Trophoblast cell (in vitro differentiated cells and primary cell): ENCODE results near the gene CDO1.
"Not testable (repeated sequence)": the region's sequence is repeated elsewhere in the genome, so short reads cannot be mapped to it uniquely, and the experiment has no call there.

Experiments
- DNase-seq, 2 donors: peaks; one replicate each; pipeline ENCODE4 v3.0.0-alpha.2; 2016
- H2AFZ ChIP-seq: 2 replicates; pipeline ENCODE4 v1.6.1; 2013; ENCODE audit warnings: low read length, moderate library complexity, mild to moderate bottlenecking; ENCODE audit not compliant: insufficient read depth, poor library complexity
- H2AK5ac ChIP-seq: 2 replicates; pipeline ENCODE4 v1.6.1; 2013; ENCODE audit warnings: mild to moderate bottlenecking, low read length
- H2BK120ac ChIP-seq: 2 replicates; pipeline ENCODE4 v1.6.1; 2013; ENCODE audit warnings: low read length, mild to moderate bottlenecking, moderate library complexity; ENCODE audit not compliant: insufficient read depth, poor library complexity
- H2BK12ac ChIP-seq: 2 replicates; pipeline ENCODE4 v1.6.1; 2013; ENCODE audit warnings: mild to moderate bottlenecking, low read length, moderate library complexity
- H2BK5ac ChIP-seq: 2 replicates; pipeline ENCODE4 v1.6.1; 2013; ENCODE audit warnings: low read length, low read depth, moderate library complexity, mild to moderate bottlenecking; ENCODE audit not compliant: poor library complexity
- H3K14ac ChIP-seq: 2 replicates; pipeline ENCODE4 v1.6.1; 2013; ENCODE audit warnings: mild to moderate bottlenecking, low read length
- H3K18ac ChIP-seq: 2 replicates; pipeline ENCODE4 v1.6.1; 2013; ENCODE audit warnings: mild to moderate bottlenecking, low read length
- H3K23ac ChIP-seq: 2 replicates; pipeline ENCODE4 v1.6.1; 2013; ENCODE audit warnings: low read length
- H3K27ac ChIP-seq: 2 replicates; pipeline ENCODE4 v1.5.1; 2013; ENCODE audit warnings: low read depth, mild to moderate bottlenecking, inconsistent platforms, low read length, moderate library complexity
- H3K27me3 ChIP-seq: 2 replicates; pipeline ENCODE4 v1.6.1; 2013; ENCODE audit warnings: inconsistent platforms, mild to moderate bottlenecking, low read length, moderate library complexity; ENCODE audit not compliant: insufficient read depth
- H3K36me3 ChIP-seq, 2 experiments: 1 replicate in 1 of 2; 2 replicates in 1 of 2; pipeline ENCODE4 v1.6.1; 2013; ENCODE audit warnings: low read length in 2 of 2, mild to moderate bottlenecking in 2 of 2, moderate library complexity in 1 of 2; ENCODE audit not compliant: insufficient read depth in 2 of 2, control insufficient read depth in 1 of 2
- H3K4ac ChIP-seq: 2 replicates; pipeline ENCODE4 v1.6.1; 2013; ENCODE audit warnings: low read depth, mild to moderate bottlenecking, low read length, moderate library complexity
- H3K4me1 ChIP-seq, 2 experiments: 1 replicate in 1 of 2; 2 replicates in 1 of 2; pipeline ENCODE4 v1.6.1; 2013; ENCODE audit warnings: low read length in 2 of 2, mild to moderate bottlenecking in 2 of 2, moderate library complexity in 1 of 2; ENCODE audit not compliant: insufficient read depth in 2 of 2, control insufficient read depth in 1 of 2
- H3K4me2 ChIP-seq: 2 replicates; pipeline ENCODE4 v1.6.1; 2013; ENCODE audit warnings: inconsistent platforms, mild to moderate bottlenecking, low read length, moderate library complexity
- H3K4me3 ChIP-seq: 2 replicates; pipeline ENCODE4 v1.5.1; 2013; ENCODE audit warnings: mild to moderate bottlenecking, low read depth, low read length, inconsistent platforms
- H3K79me1 ChIP-seq: one replicate; pipeline ENCODE4 v1.6.1; 2013; ENCODE audit warnings: low read length
- H3K79me2 ChIP-seq: 2 replicates; pipeline ENCODE4 v1.6.1; 2013; ENCODE audit warnings: low read length, mild to moderate bottlenecking; ENCODE audit not compliant: control insufficient read depth, insufficient read depth, poor library complexity
- H3K9ac ChIP-seq: 2 replicates; pipeline ENCODE4 v1.6.1; 2013; ENCODE audit warnings: mild to moderate bottlenecking, low read length
- H3K9me3 ChIP-seq: 2 replicates; pipeline ENCODE4 v1.6.1; 2013; ENCODE audit warnings: low read depth, mild to moderate bottlenecking, control low read depth, inconsistent platforms, low read length; ENCODE audit not compliant: insufficient read depth
- H4K12ac ChIP-seq: 2 replicates; pipeline ENCODE4 v1.6.1; 2013; ENCODE audit warnings: low read depth, mild to moderate bottlenecking, low read length, moderate library complexity
- H4K8ac ChIP-seq: 2 replicates; pipeline ENCODE4 v1.6.1; 2013; ENCODE audit warnings: low read depth, mild to moderate bottlenecking, low read length, moderate library complexity
- H4K91ac ChIP-seq: one replicate; pipeline ENCODE4 v1.6.1; 2013; ENCODE audit warnings: low read depth, mild to moderate bottlenecking, low read length, moderate library complexity
- WGBS: extraction: QIAGEN DNeasy Blood & Tissue Kit; methylation state at CpG from one replicate; pipeline ENCODE4 v1.1.7; 2013; ENCODE audit warnings: missing lambda C conversion rate; ENCODE audit not compliant: insufficient read length, insufficient coverage; ENCODE audit errors: extremely low coverage; 5-methylcytosine and 5-hydroxymethylcytosine counted together

CDO1 gene

DNA sequence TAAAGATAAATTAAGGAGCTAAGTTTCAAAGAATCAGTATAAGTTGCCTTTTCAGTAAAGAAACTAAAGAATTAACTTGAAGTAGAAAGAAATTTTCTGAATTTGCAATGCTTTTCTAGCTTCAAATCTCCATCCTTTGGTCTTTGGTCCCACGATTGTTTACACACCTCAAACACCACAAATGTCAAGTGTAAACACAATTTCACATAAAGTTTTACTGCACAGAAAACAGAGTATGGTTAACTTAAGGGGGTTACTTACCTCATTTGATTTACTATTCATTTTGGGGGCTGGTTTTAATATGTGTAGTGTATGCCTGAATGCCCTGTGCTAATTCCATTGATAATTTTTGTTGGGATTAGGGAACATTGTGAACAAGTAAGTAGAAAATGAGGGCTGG lies 4.1 kb downstream of the CDO1 start:
- no peak overlapping the region for H3K4ac ChIP-seq
- H2AK5ac ChIP-seq: no peak overlapping the region
- H2BK12ac ChIP-seq: no peak overlapping the region
- no CpG with 5 or more reads among the region's 1 CpG for WGBS
- no peak overlapping the region for H4K91ac ChIP-seq
- H3K4me3 ChIP-seq: no peak overlapping the region
- no peak overlapping the region for H3K27ac ChIP-seq
- H3K4me2 ChIP-seq: no peak overlapping the region
- no peak overlapping the region for H3K18ac ChIP-seq
- H3K23ac ChIP-seq: no peak overlapping the region
- no peaks in the 10 kb centered on the region for H3K27me3 ChIP-seq
- no peak overlapping the region for H2BK5ac ChIP-seq
- no peaks in the 10 kb centered on the region for H3K79me2 ChIP-seq
- H3K14ac ChIP-seq: no peak overlapping the region
- H3K79me1 ChIP-seq: peaks cover 2% of the 10 kb centered on the region
- no peak overlapping the region for H2BK120ac ChIP-seq
- DNase-seq: no peak
- peaks cover 3 to 10% of the 10 kb centered on the region in 2 experiments for H3K4me1 ChIP-seq
- no peak overlapping the region for H2AFZ ChIP-seq
- no peaks in the 10 kb centered on the region for H3K9me3 ChIP-seq
- no peak overlapping the region for H4K8ac ChIP-seq
- no peak overlapping the region for H3K9ac ChIP-seq
- H4K12ac ChIP-seq: no peak overlapping the region
- no peaks in the 10 kb centered on the region for H3K36me3 ChIP-seq

DNA sequence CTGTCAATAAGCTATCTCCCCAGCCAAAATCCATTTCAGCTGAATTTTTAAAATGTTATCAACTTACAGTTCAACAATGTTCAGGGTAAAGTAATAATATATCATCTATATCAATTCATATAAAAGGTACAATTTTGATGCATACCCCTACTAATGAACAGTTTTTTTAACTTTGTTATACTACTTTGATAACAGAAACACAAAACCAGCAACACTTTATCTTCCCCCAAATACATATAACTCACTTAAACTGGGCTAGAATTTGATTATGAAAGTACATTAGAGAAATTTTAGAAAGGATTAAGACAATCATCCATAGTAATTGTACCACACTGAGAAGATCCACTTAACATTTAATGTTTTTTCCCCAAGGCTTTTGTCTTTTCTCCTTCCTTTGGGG lies 5.1 kb downstream of the CDO1 start:
- Histone ChIP-seq H3K18ac (no peak overlapping the region), H2AFZ (no peak overlapping the region), H2BK120ac (no peak overlapping the region), H3K9ac (no peak overlapping the region), H4K8ac (no peak overlapping the region), H3K4me2 (no peak overlapping the region), H2AK5ac (no peak overlapping the region), H3K79me1 (no peaks in the 10 kb centered on the region), H3K27ac (no peak overlapping the region), H2BK5ac (no peak overlapping the region), H2BK12ac (no peak overlapping the region), H3K4ac (no peak overlapping the region), H3K9me3 (no peaks in the 10 kb centered on the region), H3K36me3 (no peaks in the 10 kb centered on the region), H3K23ac (no peak overlapping the region), H3K4me3 (no peak overlapping the region), H3K4me1 (peaks cover 3 to 10% of the 10 kb centered on the region in 2 experiments), H3K27me3 (no peaks in the 10 kb centered on the region), H4K12ac (no peak overlapping the region), H3K14ac (no peak overlapping the region), H3K79me2 (no peaks in the 10 kb centered on the region), H4K91ac (no peak overlapping the region)
- no peak for DNase-seq

DNA sequence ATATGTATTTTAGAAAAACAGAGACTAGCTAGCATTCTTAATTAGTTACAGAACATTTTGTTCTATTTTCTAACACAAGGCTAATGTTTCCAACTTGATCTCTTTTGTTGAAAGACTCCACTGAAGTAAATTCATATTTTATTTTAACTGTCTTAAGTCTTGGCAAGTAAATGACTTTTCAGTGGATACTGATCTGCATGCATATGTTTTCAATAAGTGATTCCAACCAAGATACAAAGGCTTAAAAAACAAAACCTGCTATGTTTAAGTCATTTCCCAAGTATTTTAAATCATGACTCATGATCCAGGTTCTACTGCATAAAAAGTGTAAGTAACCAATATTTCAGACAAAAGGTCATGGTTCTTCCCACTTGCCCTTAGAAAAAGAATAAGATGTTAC lies 5.7 kb downstream of the CDO1 start:
- Histone ChIP-seq H2BK120ac (no peak overlapping the region), H3K79me1 (peaks cover 1% of the 10 kb centered on the region), H3K36me3 (no peaks in the 10 kb centered on the region), H3K9me3 (no peaks in the 10 kb centered on the region), H2BK12ac (no peak overlapping the region), H4K8ac (no peak overlapping the region), H3K27me3 (no peaks in the 10 kb centered on the region), H3K4me1 (peaks cover 3 to 10% of the 10 kb centered on the region in 2 experiments), H3K4ac (no peak overlapping the region), H2AFZ (no peak overlapping the region), H3K4me3 (no peak overlapping the region), H2AK5ac (no peak overlapping the region), H3K23ac (no peak overlapping the region), H4K91ac (no peak overlapping the region), H3K14ac (no peak overlapping the region), H3K79me2 (no peaks in the 10 kb centered on the region), H3K27ac (no peak overlapping the region), H2BK5ac (no peak overlapping the region), H3K4me2 (no peak overlapping the region), H3K9ac (no peak overlapping the region), H4K12ac (no peak overlapping the region), H3K18ac (no peak overlapping the region)
- no peak for DNase-seq

DNA sequence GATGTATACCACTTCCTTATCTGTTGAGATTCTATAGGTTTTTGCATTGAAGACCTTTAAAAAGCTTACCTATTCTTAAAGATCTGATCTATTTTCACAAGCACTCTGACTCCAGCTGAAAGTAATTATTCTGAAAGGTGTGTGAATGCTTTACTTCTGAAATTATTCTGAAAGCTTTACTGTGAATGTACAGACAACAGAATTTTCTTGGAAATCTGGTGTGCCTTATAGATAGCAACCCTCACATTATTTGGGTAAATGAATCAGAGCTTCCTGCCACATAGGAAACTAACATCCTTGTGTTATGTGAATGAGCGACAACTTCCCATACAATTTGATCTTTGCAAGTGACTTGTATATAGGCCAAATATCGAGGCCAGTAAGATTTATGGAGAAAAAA lies 6.5 kb downstream of the CDO1 start:
- no peak for DNase-seq
- Histone ChIP-seq H3K23ac (no peak overlapping the region), H3K27ac (no peak overlapping the region), H3K79me1 (peaks cover 1% of the 10 kb centered on the region), H3K18ac (no peak overlapping the region), H4K8ac (no peak overlapping the region), H4K91ac (no peak overlapping the region), H3K79me2 (no peaks in the 10 kb centered on the region), H3K14ac (no peak overlapping the region), H3K27me3 (no peaks in the 10 kb centered on the region), H2AK5ac (no peak overlapping the region), H2AFZ (no peak overlapping the region), H3K36me3 (no peaks in the 10 kb centered on the region), H3K4me2 (no peak overlapping the region), H3K4me3 (no peak overlapping the region), H2BK5ac (no peak overlapping the region), H3K4ac (no peak overlapping the region), H2BK12ac (no peak overlapping the region), H2BK120ac (no peak overlapping the region), H4K12ac (no peak overlapping the region), H3K9ac (no peak overlapping the region), H3K4me1 (peaks cover 3 to 9% of the 10 kb centered on the region in 2 experiments), H3K9me3 (no peaks in the 10 kb centered on the region)
- no CpG with 5 or more reads among the region's 2 CpGs for WGBS

DNA sequence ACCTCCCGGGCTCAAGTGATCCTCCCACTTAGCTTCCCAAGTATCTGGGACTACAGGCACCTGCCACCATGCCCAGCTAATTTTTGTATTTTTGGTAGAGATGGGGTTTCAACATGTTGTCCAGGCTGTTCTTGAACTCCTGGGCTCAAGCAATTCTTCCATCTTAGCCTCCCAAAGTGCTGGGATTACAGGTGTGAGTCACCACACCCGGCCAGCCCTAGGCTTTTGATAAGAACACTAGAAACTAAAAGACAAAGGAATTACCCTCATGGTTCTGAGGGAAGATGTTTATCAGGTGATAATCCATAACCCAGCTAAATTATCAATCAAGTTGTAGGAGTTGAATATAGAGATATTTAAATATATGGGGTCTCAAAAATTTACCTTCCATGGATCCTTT lies 8.4 kb downstream of the CDO1 start:
- no CpG with 5 or more reads among the region's 2 CpGs for WGBS
- H2AK5ac ChIP-seq, H3K36me3 ChIP-seq, H3K4me2 ChIP-seq, H3K79me2 ChIP-seq, H3K79me1 ChIP-seq, H3K27me3 ChIP-seq, H3K4me1 ChIP-seq, H3K9ac ChIP-seq, H4K12ac ChIP-seq, H2AFZ ChIP-seq, H3K23ac ChIP-seq, H3K4me3 ChIP-seq, H3K9me3 ChIP-seq: not testable (repeated sequence)
- Histone ChIP-seq H2BK120ac (peak overlapping the region; percentile 51), H3K14ac (peak overlapping the region; percentile 44), H4K91ac (peak overlapping the region; percentile 85), H2BK12ac (peak overlapping the region; percentile 92), H3K27ac (peak overlapping the region; percentile 54), H3K4ac (peak overlapping the region; percentile 55), H4K8ac (peak overlapping the region; percentile 38), H3K18ac (peak overlapping the region; percentile 86), H2BK5ac (peak overlapping the region; percentile 68)
- DNase-seq: peak; percentile 56 to 66
